GM18868 (cell line): ENCODE measurements around the gene RIPPLY1.

ENCODE experiments used
- ATAC-seq: cut with Tn5 transposase; IDR thresholded peaks from one replicate; pipeline ENCODE4 v1.9.1; 2021; ENCODE audit warnings: mild to moderate bottlenecking, moderate library complexity; ENCODE audit not compliant: unreplicated experiment

Gene RIPPLY1, protein sequence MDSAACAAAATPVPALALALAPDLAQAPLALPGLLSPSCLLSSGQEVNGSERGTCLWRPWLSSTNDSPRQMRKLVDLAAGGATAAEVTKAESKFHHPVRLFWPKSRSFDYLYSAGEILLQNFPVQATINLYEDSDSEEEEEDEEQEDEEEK

DNA sequence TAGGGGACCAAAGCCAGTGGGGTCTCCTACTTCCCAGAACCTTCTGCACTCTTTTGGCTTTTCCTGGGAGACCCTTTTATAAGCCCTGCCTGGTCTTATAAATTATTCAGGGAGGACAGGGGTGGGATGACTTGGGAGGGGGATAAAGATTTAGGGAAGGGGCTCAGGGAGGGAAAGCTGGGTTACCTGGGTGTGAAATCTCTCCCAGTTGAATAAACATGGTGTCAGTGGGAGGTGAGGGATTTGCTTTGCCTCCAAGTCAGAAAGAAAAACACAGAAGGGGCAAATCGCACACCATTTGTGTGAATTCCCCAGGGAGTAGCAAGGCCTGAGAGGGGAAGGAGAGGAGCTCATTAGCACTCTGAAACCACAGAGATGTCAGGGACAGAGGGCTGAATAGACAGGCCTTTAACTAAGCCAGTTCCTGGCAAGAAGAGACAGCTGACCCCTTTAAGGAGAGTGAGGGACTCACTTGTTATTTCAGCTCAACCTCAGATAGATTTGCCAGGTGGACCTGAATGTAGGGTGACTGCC lies at the start of gene RIPPLY1:
Gene RIPPLY1 (minus strand): TSS at position 51 of the 534 bp plus-strand sequence. CDS start 54 bp downstream, outside the sequence.
- ATAC-seq: no peak

DNA sequence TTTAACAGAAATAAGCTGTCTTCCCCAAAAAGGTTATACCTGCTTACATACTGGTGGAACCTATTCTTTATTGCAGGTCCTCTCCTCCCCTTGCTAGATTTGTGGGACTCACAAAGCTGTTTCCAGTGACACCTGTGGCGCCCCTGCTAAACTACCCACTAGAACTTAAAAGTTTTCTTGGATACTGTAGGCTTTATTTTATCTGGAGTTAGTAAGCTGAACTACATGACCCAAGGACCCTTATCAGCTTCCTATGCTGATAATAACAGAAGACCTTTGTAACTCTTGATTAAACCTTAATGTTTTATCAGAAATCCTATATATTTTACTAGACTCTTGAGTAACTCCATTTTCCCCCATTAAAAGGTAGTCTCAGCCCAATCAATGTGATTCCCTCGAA lies 49.4 kb upstream of the RIPPLY1 start:
- no peak for ATAC-seq

DNA sequence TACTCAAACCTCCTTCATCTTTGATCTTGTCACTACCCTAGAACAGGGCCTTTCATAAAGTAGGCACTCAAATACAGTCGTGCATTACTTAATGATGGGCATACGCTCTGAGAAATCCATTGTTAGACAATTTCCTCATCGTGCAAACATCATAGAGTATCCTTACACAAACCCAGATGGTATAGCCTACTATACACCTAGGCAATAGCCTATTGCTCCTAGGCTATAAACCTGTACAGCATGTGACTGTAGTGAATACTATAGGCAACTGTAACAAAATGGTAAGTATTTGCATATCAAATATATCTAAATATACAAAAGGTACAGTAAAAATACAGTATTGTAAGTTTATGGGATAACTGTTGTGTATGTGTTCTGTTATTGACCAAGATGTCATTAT lies 48.9 kb upstream of the RIPPLY1 start:
- ATAC-seq: no peak

DNA sequence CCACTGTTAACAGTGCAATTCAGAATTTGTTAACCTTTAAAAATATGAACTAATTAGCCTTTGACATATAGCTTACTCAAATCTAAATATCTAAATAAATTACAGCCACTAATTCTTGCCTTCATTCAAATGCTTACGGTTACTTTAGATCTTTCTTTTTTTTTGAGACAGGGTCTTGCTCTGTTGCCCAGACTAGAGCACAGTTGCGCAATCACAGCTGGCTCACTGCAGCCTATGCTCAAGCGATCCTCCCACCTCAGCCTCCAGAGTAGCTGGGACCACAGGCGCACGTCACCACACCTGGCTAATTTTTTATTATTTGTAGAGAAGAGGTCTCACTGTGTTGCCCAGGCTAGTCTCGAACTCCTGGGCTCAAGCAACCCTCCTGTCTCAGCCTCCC lies 48.1 kb upstream of the RIPPLY1 start:
- ATAC-seq: no peak

DNA sequence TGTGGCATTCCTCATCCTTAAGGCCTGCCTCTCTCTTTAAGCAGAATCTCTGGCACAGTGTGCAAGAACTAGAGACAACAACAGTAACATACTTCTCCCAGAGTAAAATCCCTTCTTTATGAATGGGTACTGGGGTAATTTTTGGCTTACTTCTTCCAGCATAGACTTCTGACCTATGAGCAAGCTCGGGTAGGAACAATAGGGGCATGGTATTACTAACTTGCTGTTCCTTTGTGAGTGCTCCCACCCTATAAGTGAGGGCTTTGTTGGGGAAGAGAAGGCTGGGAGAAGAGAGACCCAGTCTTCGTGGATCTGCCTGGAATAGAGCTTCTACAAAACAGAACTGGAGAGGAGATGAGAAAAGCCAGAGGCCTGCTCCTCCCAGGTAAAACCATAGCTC lies 47.2 kb upstream of the RIPPLY1 start:
- ATAC-seq: no peak

DNA sequence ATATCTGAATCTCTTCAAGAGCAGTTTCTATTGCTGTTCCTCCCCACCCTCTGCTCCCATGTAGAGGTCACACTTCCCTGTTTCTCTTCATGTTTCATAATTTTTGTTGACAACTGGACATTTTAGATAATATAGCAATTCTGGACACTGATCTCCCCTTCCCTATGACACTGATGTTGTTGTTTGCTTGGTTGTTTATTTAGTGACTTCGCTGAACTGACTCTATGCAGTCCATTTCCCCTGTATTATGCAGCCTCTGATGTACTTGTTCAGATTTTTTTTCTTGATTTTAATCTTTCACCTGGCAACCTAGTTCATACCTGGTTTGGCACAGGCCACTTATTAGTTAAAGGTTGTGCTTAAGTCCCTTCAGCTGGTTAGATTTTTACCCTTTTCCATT lies 46.2 kb upstream of the RIPPLY1 start:
- ATAC-seq: no peak

DNA sequence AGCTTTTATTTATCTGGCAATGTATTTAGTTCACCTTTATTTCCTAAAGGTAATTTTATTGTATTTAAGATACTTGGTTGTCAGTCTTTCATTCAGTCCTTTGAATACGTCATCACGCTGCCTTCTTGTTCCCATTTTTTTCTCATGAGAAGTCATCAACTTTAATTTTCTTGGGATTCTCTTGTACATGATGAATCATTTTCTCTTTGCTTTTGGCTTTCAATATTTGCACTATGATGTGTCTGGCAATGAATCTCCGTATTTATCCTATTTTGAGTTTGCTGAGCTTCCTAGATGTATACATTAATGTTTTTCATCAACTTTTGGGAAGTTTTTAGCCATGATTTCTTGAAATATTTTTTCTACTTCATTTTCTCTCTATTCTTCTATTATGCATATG lies 45.5 kb upstream of the RIPPLY1 start:
- no peak for ATAC-seq

DNA sequence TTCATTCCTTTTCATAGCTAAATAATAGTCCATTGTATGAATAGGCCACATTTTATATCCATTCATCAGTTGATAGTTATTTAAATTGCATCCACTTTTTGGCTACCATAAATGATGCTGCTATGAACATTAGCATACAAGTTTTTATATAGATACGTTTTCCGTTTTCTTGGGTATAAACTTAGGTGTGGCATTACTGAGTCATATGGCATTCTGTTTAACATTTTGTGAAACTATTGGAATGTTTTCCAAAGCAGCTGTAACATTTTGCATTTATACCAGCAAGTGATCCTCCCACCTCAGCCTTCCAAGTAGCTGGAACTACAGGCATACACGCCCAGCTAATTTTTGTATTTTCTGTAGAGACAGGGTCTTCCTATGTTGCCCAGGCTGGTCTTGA lies 43.3 kb upstream of the RIPPLY1 start:
- ATAC-seq: no peak

DNA sequence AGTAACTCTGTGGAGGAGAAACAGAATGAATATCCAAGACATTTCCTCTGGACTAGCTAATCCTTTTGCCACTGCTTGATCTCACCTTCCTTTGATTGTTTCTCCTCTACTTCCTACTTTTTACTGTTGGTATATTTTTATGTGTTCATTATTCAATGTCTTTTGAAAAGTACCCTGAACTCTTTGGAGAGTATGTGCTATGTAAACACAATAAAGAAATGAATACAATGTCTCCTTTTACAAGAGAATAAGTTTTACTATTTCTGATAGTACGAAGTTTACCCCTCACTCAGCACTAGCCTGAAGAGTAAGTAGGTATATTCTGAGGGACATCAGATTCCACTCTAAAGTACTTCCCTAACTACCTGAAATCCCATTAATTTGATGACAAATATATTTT lies 36.9 kb upstream of the RIPPLY1 start:
- ATAC-seq: no peak

DNA sequence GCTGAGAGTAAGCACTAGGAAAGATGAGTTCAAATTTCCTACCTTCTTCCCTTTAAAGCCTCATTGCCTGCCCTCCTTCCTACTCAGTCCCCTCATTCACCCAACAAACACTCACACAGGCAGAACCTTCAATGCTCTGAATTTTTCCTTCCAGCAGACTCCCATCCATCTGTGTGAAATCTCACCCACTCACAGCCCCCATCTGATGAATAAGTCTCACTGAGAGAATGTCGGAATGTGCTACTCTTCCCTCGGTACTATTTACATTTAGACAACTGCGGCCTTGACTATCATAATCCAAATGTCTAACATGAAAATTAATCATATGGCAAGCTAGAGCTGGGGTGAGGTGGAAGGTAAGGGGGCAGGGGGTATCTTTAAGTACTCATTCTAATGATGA lies 36.4 kb upstream of the RIPPLY1 start:
- ATAC-seq: no peak

DNA sequence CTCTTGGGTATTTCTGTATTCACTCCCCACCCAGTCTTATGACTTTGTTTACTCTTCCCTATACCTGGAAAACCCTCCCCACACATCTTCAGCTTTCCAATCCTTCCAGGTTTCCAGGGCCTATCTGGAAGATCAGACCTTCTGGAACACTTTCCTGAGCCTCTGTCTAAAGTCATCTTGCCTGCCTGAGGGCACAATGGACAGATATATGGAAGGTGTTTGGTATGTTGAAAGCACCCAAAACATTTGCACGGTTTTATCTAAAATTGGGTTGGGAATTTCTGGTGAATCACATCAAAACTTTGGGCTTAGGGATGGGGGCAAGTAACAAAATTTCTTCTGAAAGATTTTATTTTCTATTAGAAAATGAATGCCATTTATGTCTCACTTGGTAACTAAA lies 33.1 kb upstream of the RIPPLY1 start:
- no peak for ATAC-seq

DNA sequence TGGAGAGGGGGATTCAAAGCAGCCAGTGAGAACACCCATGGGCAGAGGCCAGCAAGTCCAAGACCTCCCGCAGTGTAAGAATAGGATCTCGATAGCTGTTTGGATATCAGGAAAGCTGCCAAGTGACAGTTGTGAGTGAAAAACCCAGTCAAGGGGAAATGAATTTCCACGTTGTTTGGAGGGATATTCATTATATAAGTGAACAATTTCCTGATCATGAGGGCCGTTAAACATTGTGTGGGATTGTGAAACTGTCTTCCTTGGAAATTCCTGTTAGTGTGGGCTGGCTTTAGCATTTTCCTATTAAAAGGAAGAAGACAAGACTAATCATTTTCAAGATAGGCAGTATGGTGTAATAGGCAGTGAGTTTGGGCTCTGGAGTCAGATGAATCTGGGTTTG lies 32.0 kb upstream of the RIPPLY1 start:
- ATAC-seq: no peak

DNA sequence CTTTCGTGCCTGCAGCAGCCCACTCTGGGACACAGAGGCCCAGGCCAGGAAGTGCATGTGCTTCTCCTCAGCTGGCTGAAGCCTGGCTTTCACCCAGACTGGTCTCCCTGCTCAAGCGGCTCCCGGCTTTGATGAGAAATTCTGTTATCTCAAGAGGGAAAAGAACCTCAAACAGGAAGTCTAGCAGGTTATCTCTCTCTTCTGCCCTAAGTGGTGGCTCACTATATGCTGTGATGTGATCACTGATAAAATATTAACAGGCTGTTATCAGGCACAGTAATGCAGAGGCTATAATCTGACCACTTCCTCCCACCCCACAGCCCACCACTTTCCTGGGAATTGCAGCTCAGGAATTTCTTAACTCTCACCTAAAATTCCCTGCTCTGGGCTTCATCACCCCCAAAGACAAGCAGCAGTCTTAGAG lies 30.4 kb upstream of the RIPPLY1 start:
- ATAC-seq: no peak

DNA sequence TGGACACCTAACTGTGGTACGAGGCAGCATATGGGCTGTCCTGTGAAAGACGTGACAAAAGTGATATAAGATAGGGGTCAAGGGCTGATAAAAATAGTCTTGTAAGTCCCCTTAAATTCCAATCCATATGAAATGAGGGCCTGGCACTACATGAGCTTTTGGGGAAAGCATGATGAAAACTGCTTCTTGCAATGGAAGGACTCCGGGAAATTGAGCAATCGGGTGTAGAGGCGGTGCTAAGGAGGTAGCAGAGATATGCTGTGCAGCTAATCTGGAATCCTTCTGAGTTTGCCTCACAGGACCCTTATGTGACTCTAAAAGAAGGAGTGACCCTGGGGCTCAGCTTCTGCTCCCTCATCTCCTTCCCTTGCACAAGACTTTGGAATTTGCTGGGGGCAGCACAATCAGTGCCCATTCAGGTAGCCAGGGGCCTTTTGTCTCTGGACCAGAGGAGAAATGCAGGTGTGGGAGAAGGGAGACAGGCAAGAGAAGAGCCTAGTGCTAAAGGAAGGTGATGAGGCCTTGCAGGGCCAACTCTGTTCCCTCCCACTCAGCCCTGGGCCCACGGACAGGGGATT lies 29.9 kb upstream of the RIPPLY1 start:
- no peak for ATAC-seq

DNA sequence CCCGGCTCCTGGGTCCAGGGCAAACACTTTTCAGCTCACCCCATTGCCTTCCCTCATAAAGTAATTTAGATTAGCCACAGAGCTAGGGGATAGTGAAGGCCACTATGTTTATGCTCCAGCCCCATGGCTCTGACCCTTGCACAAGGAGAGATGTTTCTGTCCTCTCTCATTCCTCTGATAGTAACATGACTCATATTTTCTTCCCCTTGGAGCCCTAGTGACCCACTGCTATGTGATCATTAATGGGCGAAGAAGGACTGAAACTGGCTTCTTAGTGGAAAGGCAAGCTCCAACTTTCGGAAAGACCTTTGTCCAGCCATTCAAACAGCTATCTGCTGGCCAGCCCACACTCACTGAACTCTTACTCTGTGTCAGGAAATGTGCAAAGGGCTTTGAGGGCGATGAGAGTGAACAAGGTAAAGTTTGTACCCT lies 29.4 kb upstream of the RIPPLY1 start:
- ATAC-seq: no peak

DNA sequence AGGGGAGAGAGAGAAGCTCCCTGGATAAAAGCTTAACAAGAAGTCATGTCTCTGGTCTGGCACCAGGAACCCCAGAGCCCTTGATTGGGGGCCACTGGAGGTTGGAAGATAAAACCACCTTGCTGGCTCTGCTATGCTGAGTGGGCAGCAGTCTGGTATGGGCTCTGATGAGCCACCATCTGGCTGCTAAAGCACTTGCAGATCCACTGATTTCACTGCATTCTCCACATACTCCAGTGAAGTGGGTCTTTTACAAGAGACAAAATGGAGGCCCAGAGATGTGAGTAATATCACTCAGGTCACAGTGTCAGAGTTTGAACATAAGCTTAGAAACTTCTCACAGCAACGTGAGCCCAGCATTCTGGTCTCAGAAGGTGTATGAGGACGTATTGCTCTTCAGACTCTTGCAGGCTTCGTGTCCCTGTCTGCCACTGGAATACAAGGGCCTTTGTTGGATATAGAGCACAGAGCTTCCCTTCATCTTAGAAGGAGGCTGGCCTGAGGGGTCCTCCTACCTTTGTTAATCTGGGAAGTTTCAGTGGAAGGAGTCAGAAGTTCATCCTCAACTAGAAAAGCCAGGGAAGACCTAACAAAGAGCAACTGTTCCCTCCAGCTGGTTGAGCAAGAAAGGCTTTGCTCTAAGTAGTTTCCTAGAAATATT lies 28.8 kb upstream of the RIPPLY1 start:
- ATAC-seq: no peak

DNA sequence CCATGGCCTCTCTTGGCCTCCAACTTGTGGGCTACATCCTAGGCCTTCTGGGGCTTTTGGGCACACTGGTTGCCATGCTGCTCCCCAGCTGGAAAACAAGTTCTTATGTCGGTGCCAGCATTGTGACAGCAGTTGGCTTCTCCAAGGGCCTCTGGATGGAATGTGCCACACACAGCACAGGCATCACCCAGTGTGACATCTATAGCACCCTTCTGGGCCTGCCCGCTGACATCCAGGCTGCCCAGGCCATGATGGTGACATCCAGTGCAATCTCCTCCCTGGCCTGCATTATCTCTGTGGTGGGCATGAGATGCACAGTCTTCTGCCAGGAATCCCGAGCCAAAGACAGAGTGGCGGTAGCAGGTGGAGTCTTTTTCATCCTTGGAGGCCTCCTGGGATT lies 25.1 kb upstream of the RIPPLY1 start:
- no peak for ATAC-seq

DNA sequence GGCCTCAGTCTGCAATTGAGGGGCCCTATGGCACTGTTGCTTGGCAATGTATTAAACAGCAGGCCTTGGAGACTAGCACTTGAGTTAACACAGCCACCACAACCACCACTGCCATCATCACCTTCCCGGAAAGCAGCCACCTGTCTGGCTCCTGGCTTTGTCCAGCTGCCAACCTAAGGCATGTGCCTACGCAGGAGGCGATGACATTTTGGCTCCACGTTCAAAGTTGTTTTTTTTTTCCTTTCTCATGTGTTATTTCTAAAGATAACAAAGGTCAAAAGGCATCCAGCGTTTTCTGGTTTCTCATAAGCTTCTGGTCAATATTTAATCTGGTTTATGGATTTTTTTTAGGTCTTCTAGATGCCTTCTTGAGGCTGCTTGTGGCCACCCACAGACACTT lies 24.6 kb upstream of the RIPPLY1 start:
- no peak for ATAC-seq

DNA sequence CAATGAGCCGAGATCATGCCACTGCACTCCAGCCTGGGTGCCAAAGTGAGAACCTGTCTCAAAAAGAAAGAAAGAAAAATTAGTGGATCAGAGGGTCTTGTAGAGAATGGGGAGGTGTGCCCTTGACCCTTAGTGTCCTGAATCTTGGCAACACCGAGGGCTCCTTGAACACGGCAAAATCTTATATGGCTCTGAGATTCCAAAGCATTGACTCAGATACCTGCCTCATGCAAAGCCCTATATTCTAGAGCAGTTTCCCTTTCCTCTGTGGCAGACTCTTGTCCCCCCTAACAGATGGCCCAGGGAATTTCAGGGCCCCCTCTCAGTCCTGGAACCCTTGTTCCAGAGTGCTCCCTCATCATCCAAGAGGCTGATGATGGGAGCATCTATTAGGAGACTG lies 23.9 kb upstream of the RIPPLY1 start:
- ATAC-seq: no peak

DNA sequence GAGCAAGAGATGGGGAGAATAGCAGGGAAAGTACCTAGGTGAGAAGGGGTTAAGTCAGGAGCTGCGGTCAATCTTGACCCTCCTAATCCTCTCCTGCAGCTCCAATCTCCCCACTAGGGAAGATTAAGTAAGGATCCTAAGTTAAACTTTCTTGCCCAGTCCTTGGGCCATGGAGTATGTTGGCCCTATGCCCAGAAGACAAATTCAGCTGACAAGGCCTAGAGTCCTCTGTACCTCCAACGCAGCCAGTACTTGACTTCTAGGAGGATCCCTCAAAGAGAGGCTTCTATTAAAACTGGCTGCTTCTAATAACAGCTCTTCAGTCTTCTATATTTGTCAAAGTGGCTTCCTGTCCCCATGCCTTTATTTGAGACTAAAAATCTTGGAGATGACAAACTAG lies 18.5 kb upstream of the RIPPLY1 start:
- ATAC-seq: no peak

DNA sequence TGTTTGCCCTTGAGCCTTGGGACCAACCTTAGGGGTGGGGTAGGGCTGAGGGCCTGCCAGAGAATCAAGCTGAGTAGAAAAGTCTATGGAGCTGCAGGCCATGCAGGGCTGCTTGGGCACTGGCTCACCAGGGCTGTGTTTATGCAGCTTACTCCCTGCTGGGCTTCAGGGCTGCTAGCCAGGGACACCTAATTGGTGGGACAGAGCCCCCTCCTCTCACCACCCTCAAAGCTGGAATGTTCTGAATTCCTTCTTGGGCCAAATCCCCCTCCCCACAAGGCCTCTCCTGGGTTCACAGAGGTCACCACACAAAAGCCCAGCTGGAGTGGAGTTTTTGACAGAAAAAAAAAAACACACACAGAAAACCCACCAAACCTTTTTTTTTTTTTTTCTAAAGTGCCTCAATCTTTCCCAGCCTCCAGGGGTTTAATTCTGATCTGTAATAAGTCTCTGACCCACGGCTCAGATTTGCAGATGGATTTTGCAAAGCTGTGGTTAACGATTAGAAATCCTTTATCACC lies 16.9 kb upstream of the RIPPLY1 start, which contains the start of gene CLDN2:
Gene CLDN2 (plus strand): TSS at position 471 of the 521 bp plus-strand sequence. CDS start 7,827 bp downstream, outside the sequence.
- no peak for ATAC-seq
